Fibroblast of lung (primary cell): Measurements from ENCODE around the gene UPB1. TPM values are rescaled to one million over a fixed set of nuclear protein-coding genes. Genes with fewer than 3 reads are reported as not detected.

Source experiments
- DNase-seq, 2 donors: peaks; one replicate each; pipeline versions ENCODE4 v3.0.0 to v3.0.0-alpha.2; 2010; ENCODE audit warnings: low read depth in 2 of 2
- H2AFZ ChIP-seq: 2 replicates; pipeline ENCODE4 v1.5.1; 2012; ENCODE audit warnings: low read length, control low read depth, inconsistent platforms
- H3K27ac ChIP-seq: 2 replicates; pipeline ENCODE4 v1.5.1; 2011; ENCODE audit warnings: low read length, control low read depth; ENCODE audit not compliant: insufficient read depth
- H3K27me3 ChIP-seq: 2 replicates; pipeline ENCODE4 v1.5.1; 2011; ENCODE audit warnings: mild to moderate bottlenecking, low read length; ENCODE audit not compliant: control insufficient read depth, insufficient read depth
- H3K36me3 ChIP-seq: 2 replicates; pipeline ENCODE4 v1.5.1; 2011; ENCODE audit warnings: low read length; ENCODE audit not compliant: control insufficient read depth, insufficient read depth
- H3K4me1 ChIP-seq: 2 replicates; pipeline ENCODE4 v1.5.1; 2011; ENCODE audit warnings: low read length; ENCODE audit not compliant: control insufficient read depth, insufficient read depth; ENCODE audit errors: extremely low read depth
- H3K4me2 ChIP-seq: 2 replicates; pipeline ENCODE4 v1.5.1; 2011; ENCODE audit warnings: low read length, control low read depth; ENCODE audit not compliant: insufficient read depth; ENCODE audit errors: extremely low read depth
- H3K4me3 ChIP-seq, 4 experiments: fragments of 200-600 bp in 1 of 4; sonication (generic) in 1 of 4; replicated peaks in 1 of 4; 2 replicates each; pipeline ENCODE4 v1.5.1; 2011 to 2016; ENCODE audit warnings: low read length in 4 of 4, low read depth in 3 of 4, mild to moderate bottlenecking in 3 of 4, control low read depth in 2 of 4, inconsistent platforms in 1 of 4, mixed read lengths in 1 of 4; ENCODE audit not compliant: insufficient read depth in 1 of 4; ENCODE audit errors: control extremely low read depth in 1 of 4
- H3K79me2 ChIP-seq: 2 replicates; pipeline ENCODE4 v1.5.1; 2012; ENCODE audit warnings: mild to moderate bottlenecking, low read length, inconsistent platforms; ENCODE audit not compliant: control insufficient read depth, insufficient read depth
- H3K9ac ChIP-seq: 2 replicates; pipeline ENCODE4 v1.5.1; 2011; ENCODE audit warnings: mild to moderate bottlenecking, low read length, control low read depth; ENCODE audit not compliant: insufficient read depth
- H3K9me3 ChIP-seq: 2 replicates; pipeline ENCODE4 v1.5.1; 2012; ENCODE audit warnings: low read depth, low read length; ENCODE audit not compliant: control insufficient read depth, insufficient read depth
- H4K20me1 ChIP-seq: 2 replicates; pipeline ENCODE4 v1.5.1; 2011; ENCODE audit warnings: low read length; ENCODE audit not compliant: control insufficient read depth, insufficient read depth; ENCODE audit errors: extremely low read depth
- CTCF ChIP-seq, 2 donors: IDR thresholded peaks in 1 of 2; conservative IDR thresholded peaks in 1 of 2; 1 replicate in 1 of 2; 2 replicates in 1 of 2; pipeline ENCODE4 v1.5.1; 2011 to 2012; ENCODE audit warnings: low read length in 2 of 2, control low read depth in 1 of 2, inconsistent platforms in 1 of 2, low read depth in 1 of 2, mild to moderate bottlenecking in 1 of 2
- EZH2 ChIP-seq: IDR thresholded peaks from 2 replicates; pipeline ENCODE4 v1.5.1; 2012; ENCODE audit warnings: low read length, control low read depth, mild to moderate bottlenecking; ENCODE audit errors: missing control alignments
- polyA plus RNA-seq, 2 donors: library from polyadenylated mRNA; depleted of rRNA in 1 of 2; stranded (reverse) in 1 of 2; unstranded in 1 of 2; fragments of >200 nt; gene quantifications; 2 replicates each; pipeline ENCODE4 v1.2.1, GENCODE V29; 2011 to 2012; ENCODE audit warnings: missing spikeins in 1 of 2
- total RNA-seq: library from RNA; depleted of rRNA; stranded (reverse); fragments of >200 nt; gene quantifications from 2 replicates; pipeline ENCODE4 v1.2.1, GENCODE V29; 2014

UPB1 gene
- total and polyA plus RNA-seq, 2 donors (not counting 1 experiment from before 2014, with no cell fraction given), result 0.05 TPM; not detected in 1

- H3K4me2 ChIP-seq, result no peak overlapping the region
- no peak overlapping the region for H3K27ac ChIP-seq
- DNase-seq, result peak; percentile 35 to 96
These were observed 29.6 kb upstream of the UPB1 start for GRCh38 chr22:24465566-24465965.

GRCh38 chr22:24465975-24466374, 29.2 kb upstream of the UPB1 start:
- no peak for DNase-seq
- H4K20me1 ChIP-seq, result no peaks in the 10 kb centered on the region
- no peak overlapping the region for H3K9ac ChIP-seq
- no peak overlapping the region for H3K4me2 ChIP-seq
- TF ChIP-seq EZH2 (no peak), CTCF (conservative IDR thresholded peaks at IDR 0.05 in 1 of 2, IDR thresholded peaks at IDR 0.05 in 1 of 2; ENCODE audit: low read depth in 1 of 2, low read length in 2 of 2) (no peak)
- no peaks in the 10 kb centered on the region for H3K79me2 ChIP-seq
- H3K4me1 ChIP-seq, result peaks cover 14% of the 10 kb centered on the region
- no peaks in the 10 kb centered on the region for H3K9me3 ChIP-seq
- H3K4me3 ChIP-seq, result no peak overlapping the region
- no peak overlapping the region for H3K27ac ChIP-seq
- H3K27me3 ChIP-seq, result no peaks in the 10 kb centered on the region
- no peak overlapping the region for H2AFZ ChIP-seq
- H3K36me3 ChIP-seq, result no peaks in the 10 kb centered on the region

More at GRCh38 chr22:24465566-24465965, 29.6 kb upstream of the UPB1 start:
- Histone ChIP-seq H3K27me3 (no peaks in the 10 kb centered on the region), H3K4me1 (peaks cover 14% of the 10 kb centered on the region), H3K36me3 (no peaks in the 10 kb centered on the region), H3K79me2 (no peaks in the 10 kb centered on the region), H4K20me1 (no peaks in the 10 kb centered on the region), H3K4me3 (no peak overlapping the region), H2AFZ (peak overlapping the region; percentile 58), H3K9ac (no peak overlapping the region), H3K9me3 (no peaks in the 10 kb centered on the region)
- no peak for TF ChIP-seq EZH2
- TF ChIP-seq CTCF (conservative IDR thresholded peaks at IDR 0.05 in 1 of 2, IDR thresholded peaks at IDR 0.05 in 1 of 2; ENCODE audit: low read depth in 1 of 2, low read length in 2 of 2), result no peak

GRCh38 chr22:24466716-24467328, 28.3 kb upstream of the UPB1 start:
- H3K4me3 ChIP-seq, result no peak overlapping the region
- H3K27me3 ChIP-seq, result no peaks in the 10 kb centered on the region
- H3K36me3 ChIP-seq, result no peaks in the 10 kb centered on the region
- H3K79me2 ChIP-seq, result no peaks in the 10 kb centered on the region
- H4K20me1 ChIP-seq, result no peaks in the 10 kb centered on the region
- TF ChIP-seq EZH2, result no peak
- TF ChIP-seq CTCF (conservative IDR thresholded peaks at IDR 0.05 in 1 of 2, IDR thresholded peaks at IDR 0.05 in 1 of 2; ENCODE audit: low read depth in 1 of 2, low read length in 2 of 2), result no peak
- DNase-seq, result peak; percentile 77
- no peak overlapping the region for H2AFZ ChIP-seq
- H3K9me3 ChIP-seq, result no peaks in the 10 kb centered on the region
- peak overlapping the region; percentile 55 for H3K27ac ChIP-seq
- H3K9ac ChIP-seq, result no peak overlapping the region
- peak overlapping the region; percentile 73 for H3K4me2 ChIP-seq
- peaks cover 14% of the 10 kb centered on the region for H3K4me1 ChIP-seq
